GM19468 (cell line): Measurements from ENCODE around the gene WDR5B.
"Not testable (repeated sequence)": the region's sequence is repeated elsewhere in the genome, so short reads cannot be mapped to it uniquely, and the experiment has no call there.

Experiments used
- ATAC-seq: cut with Tn5 transposase; IDR thresholded peaks from one replicate; pipeline ENCODE4 v1.9.1; 2021; ENCODE audit warnings: mild to moderate bottlenecking, moderate library complexity, moderate number of reproducible peaks; ENCODE audit not compliant: unreplicated experiment; ENCODE audit errors: extremely low read depth

The WDR5B gene

GRCh38 chr3:122415762-122416654 lies at the start of gene WDR5B:
Gene WDR5B (minus strand): TSS chr3:122416062. CDS start chr3:122415528, 534 bp downstream.
- peak; percentile 62 for ATAC-seq

GRCh38 chr3:122464659-122465058 lies 48.8 kb upstream of the WDR5B start:
- no peak for ATAC-seq

GRCh38 chr3:122462406-122462805 lies 46.5 kb upstream of the WDR5B start:
- no peak for ATAC-seq

GRCh38 chr3:122461806-122462205 lies 45.9 kb upstream of the WDR5B start:
- ATAC-seq = no peak

GRCh38 chr3:122458992-122459391 lies 43.1 kb upstream of the WDR5B start:
- no peak for ATAC-seq

GRCh38 chr3:122457706-122458105 lies 41.8 kb upstream of the WDR5B start:
- no peak for ATAC-seq

GRCh38 chr3:122456074-122456473 lies 40.2 kb upstream of the WDR5B start:
- ATAC-seq = no peak

GRCh38 chr3:122451371-122451770 lies 35.5 kb upstream of the WDR5B start:
- ATAC-seq = no peak

GRCh38 chr3:122448218-122448617 lies 32.4 kb upstream of the WDR5B start:
- not testable (repeated sequence) for ATAC-seq

GRCh38 chr3:122444491-122444887 lies 28.6 kb upstream of the WDR5B start:
- not testable (repeated sequence) for ATAC-seq

- not testable (repeated sequence) for ATAC-seq
These were observed 28.1 kb upstream of the WDR5B start for GRCh38 chr3:122443762-122444490.

- ATAC-seq = no peak
These were observed 27.2 kb upstream of the WDR5B start for GRCh38 chr3:122443090-122443489.

- no peak for ATAC-seq
These were observed 20.1 kb upstream of the WDR5B start for GRCh38 chr3:122435950-122436349.

GRCh38 chr3:122430371-122430770 lies 14.5 kb upstream of the WDR5B start:
- no peak for ATAC-seq

GRCh38 chr3:122427857-122428471 lies 12.1 kb upstream of the WDR5B start:
- no peak for ATAC-seq

GRCh38 chr3:122421836-122422235 lies 6.0 kb upstream of the WDR5B start:
- no peak for ATAC-seq

GRCh38 chr3:122421101-122421500 lies 5.2 kb upstream of the WDR5B start:
- no peak for ATAC-seq

- no peak for ATAC-seq
These were observed 1.1 kb upstream of the WDR5B start for GRCh38 chr3:122416966-122417365.

GRCh38 chr3:122415104-122415744 lies 638 bp downstream of the WDR5B start:
- peak; percentile 37 for ATAC-seq

- no peak for ATAC-seq
These were observed 1.5 kb downstream of the WDR5B start for GRCh38 chr3:122414391-122414790.
